HG03064 (cell line): ENCODE results near the gene TULP1.
"Not testable (repeated sequence)": the region's sequence is repeated elsewhere in the genome, so short reads cannot be mapped to it uniquely, and the experiment has no call there.

Source experiments
- ATAC-seq: cut with Tn5 transposase; IDR thresholded peaks from one replicate; pipeline ENCODE4 v1.9.1; 2021; ENCODE audit warnings: low read depth; ENCODE audit not compliant: unreplicated experiment

TULP1 gene

GRCh38 chr6:35522151-35522550 is 9.5 kb upstream of the TULP1 start:
- ATAC-seq = no peak

DNA sequence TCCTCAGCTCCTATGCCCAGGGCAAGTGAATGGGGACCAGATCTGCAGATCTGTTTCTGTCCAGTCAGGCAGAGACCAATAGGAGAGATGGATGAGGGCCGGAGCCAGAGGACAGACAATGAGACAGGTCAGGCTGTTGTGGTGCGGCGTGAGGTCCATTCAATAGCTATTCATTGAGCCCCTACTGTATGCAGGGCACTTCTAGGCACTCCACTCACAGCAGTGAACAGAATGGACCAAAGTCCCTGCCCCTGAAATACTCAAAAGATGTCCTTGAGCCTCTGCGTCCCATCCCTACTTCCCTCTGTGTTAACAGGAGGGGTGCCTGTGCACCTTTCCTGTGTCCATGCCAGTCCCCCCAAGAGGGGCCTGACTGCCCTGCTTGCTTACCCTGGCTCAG is 8.5 kb upstream of the TULP1 start:
- no peak for ATAC-seq

DNA sequence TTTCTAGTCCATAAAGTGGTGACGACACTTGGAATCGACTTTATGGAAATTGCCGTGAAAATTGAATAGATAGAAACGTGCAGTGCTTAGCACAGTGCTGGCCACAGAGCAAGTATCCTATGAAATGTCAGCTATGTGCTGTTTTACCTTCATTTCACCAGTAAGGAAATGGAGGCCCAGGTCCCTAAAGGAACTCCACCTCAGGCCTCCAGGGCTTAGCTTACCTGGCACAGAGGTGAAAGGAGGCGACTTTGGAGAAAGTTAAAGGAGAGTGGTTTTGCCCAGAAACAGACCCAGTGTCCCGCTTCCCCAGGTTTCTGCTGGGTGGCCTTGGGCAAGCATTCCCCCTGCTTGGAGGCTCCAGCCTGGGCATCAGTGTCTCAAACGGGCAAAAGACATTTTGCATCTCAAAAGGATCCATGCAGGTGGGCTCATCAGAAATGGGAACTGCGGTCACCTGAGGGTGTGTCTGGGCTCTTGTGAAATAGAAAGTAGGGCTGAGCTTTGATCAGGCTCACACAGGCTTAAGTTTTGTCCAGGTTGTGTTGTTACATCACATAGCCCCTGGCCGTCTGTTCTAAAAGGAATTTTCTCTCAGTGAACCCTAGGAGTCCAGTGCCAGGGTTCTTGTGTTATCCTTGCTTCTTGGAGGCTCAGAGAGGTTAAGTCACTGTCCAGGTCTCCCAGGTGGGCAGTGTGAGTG is 6.8 kb upstream of the TULP1 start:
- no peak for ATAC-seq

DNA sequence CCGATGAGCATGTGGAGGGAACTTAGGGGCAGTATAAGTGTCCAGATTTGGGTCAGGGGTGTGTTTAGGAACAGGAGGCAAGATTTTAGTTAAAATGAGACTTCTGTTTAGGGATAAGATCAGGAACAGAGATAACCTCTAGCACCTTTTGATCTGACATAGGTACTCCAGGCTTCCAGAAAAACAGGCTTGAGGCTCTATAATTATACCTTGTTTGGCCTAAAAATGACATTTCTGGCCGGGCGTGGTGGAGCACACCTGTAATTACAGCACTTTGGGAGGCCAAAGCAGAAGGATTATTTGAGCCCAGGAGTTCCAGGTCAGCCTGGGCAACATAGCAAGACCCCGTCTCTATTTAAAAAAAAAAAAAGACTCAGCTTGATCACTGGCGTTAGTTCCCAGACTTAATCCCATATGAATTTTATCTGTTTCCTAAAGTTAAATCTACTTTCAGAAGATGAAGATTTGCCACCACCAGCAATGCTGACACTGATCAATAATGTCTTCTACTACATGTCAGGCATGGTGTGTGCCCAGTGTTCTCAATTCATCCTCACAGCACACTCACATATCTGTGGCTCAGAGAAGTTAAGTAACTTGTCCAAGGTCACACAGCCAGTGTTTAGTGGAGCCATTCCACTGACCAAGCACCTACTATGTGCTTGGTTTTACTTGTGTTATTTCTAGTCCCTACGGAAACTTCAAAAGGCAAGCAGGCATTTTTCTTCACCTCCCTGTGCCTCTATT is 6.0 kb upstream of the TULP1 start:
- ATAC-seq = no peak

GRCh38 chr6:35517978-35518377 is 5.3 kb upstream of the TULP1 start:
- not testable (repeated sequence) for ATAC-seq

DNA sequence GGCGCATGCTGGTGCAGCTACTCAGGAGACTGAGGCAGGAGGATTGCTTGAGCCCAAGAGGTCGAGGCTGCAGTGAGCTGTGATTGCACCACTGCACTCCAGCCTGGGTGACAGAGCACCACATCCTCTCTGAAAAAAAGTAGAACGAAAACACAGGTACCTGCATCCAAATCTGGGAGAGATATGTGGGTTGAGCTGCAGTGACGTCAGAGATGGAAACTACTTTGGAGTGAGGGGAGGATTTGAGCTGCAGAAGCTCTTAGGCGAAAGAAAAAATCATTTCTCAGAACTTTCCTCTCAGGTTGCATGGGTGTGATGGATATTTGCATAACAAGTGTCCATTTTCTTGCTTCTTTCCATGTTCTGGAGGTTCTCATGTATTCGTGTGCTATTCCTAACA is 4.0 kb upstream of the TULP1 start:
- ATAC-seq = no peak

GRCh38 chr6:35515939-35516338 is 3.2 kb upstream of the TULP1 start:
- ATAC-seq = not testable (repeated sequence)

GRCh38 chr6:35514587-35514986 is 1.9 kb upstream of the TULP1 start:
- ATAC-seq = no peak

DNA sequence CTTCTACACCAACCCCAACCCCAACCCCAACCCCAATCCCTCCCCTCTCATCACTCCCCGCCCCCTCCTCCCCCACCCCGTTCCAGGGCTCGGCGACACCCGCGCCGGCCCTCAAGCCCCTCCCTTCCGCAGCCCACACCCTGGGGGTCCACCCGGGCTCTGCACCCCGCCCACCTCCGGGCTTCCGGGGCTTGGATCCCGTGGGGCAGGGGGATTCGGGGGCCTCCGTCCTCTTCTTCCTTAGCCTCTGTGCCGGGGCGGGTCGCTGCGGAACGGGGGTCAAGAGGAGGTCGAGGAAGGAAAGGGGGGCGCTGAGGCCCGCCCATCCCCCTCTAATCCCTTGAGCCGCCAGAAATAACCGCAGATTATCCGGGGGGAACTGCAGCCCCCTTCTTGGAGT is 690 bp downstream of the TULP1 start:
- ATAC-seq = no peak

GRCh38 chr6:35511562-35511941 is 1.1 kb downstream of the TULP1 start:
- ATAC-seq = no peak

DNA sequence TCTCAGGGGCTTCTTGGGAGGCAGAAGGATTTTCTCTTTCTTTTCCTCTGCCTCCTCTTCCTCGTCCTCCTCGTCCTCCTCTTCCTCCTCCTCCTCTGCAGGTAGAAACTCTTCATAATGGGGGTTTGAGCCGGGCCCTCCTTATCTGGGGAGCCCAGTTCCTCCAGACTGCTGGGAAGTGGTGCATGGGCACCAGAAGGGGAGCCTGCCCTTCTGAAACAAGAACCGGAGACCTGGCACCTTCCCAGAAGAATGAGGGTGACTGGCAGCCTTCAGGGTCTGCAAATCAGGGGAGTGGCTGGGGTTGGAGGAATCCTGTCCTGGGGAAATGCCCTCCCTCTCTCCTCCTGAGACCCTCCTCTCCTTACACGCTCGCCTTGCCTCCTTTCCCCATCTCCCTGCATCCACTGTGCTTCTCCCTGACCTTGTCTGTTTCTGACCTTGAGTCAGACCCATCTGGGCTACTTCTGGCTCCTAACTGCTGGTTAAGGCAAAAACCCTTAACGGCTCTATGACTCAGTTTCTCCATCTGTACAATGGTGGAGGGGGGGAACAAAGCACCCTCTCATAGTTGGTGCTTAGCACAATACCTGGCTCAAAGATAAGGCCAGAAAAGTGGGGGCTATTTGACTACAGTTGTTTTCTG is 1.7 kb downstream of the TULP1 start:
- ATAC-seq = no peak

DNA sequence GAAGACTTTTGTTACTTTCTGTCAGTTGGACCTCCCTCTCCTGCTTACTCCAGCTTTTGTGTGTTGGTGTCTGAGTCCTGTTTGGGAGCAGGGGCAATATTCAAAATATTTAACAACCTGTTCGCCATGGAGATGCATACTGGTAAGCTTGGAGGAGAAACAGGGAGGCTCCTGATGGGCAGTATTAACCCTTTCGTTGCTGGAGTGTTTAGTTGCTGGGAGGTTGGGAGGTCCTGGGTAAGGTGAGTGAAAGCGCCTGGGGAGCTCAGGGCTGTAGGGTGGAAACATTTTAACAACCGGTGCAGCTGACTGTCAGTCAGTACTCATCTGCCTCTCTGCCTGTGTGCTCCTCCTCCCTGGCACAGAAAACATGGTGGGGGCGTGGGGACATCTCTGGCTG is 4.2 kb downstream of the TULP1 start:
- ATAC-seq = no peak

GRCh38 chr6:35508027-35508426 is 4.7 kb downstream of the TULP1 start:
- ATAC-seq = no peak

DNA sequence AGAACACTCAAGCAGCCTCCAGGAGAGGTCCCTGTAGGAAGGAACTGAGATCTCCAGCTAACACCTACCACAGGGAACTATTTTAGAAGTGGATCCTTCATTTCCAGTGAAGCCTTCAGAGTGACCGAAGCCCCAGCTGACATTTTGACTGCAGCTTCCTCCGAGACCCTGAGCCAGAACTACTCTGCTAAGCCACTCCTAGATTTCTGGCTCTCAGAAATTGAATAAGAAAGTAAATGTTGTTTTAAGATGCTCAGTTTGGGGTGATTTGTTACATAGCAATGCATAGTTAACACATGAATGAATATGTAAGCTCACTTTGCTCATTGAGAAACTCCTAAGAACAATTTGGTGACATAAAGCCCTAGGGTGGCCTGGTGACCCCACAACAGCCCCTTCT is 5.5 kb downstream of the TULP1 start:
- ATAC-seq = no peak

- ATAC-seq = no peak
Measured at GRCh38 chr6:35506536-35506935, 6.2 kb downstream of the TULP1 start.

GRCh38 chr6:35505999-35506412 is 6.7 kb downstream of the TULP1 start:
- no peak for ATAC-seq

DNA sequence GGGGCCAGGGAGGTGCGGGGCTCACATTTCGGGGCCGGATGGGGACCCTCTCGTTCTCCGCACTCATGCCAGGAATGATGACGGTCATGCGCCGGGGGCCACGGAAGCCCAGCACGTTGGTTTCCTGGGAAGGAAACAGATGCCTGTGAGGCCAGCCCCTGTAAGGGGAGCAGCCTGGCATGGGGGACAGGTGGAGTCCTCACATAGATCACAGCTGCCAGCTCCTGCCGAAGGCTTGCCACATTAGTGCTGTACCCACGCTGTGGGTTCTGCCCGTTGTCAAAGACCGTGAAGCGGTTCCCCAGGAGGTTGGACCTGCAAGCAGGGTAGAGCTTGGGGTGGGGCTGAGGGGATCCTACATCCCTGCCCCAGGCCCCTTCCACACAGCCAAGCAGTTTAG is 9.2 kb downstream of the TULP1 start:
- ATAC-seq = no peak

DNA sequence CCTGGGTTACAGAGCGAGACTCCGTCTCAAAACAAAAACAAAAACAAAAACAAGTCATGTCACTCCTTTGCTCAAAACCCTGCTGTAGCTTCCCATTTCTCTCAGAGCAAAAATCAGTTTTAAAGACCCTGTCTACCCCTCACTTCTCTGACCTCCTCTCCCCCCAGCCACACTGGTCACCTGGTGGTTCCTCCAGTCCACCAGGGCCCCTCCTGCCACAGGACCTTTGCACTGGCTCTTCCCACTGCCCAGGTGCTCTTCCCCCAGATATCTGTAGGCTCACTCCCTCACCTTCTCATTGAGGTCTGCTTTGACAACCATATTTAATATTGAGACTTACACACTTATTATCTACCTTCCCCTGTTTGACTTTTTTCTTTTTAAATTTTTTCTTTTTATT is 10.9 kb downstream of the TULP1 start:
- ATAC-seq = no peak

- no peak for ATAC-seq
Measured at GRCh38 chr6:35500782-35501181, 11.9 kb downstream of the TULP1 start.

DNA sequence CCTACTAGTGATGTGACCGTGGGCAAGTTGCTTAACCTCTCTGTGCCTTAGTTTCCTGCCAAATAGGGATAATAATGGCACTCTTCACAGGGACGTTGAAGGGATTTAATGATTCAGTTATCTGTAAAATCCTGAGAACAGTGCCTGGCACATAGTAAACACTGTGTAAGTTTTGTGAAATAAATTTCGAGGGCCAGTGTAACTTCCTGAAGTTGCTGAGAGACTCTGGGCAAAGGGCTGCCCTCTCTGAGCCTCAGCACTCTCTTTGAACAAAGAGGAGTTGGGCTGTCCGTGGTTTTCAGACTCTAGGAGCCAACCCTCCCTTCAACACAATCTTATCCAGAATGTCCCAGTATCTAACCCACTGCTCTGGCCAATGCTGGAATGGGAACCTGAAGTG is 13.3 kb downstream of the TULP1 start:
- ATAC-seq = no peak

DNA sequence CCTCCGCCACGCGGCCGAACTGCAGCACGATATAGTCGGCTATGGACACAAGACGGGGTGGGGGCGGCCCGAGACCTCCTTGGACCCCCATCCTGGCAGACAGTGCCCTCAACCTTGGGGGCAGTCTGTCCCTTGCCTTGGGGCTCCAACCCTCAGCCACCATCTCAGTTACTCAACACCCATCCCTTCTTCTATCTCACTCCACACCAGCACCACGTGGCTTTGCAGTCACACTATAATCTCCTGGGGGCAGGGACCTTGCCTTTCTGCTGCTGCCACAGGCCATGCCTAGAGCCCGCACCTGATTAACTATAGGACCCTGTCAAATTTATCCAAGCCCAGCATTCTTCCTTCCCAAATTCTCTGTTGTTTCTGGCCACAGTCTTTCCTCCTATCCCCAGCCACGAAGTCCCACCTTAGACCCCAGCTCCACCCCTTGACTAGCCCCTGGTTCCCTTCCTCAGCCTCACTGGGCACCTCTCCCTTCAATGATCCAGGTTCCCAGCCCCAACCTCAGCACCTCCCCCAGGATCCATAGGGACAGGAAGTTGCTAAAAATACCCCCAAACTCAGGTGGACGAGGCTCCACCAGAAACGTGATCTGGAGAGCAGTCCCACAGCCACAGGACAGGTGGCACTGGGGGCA is 14.2 kb downstream of the TULP1 start:
- ATAC-seq = no peak
